B cell (primary cell): Measurements from ENCODE around the gene SCPEP1. TPM values are rescaled to one million over a fixed set of nuclear protein-coding genes. Genes with fewer than 3 reads are reported as not detected.

ENCODE experiments used
- ATAC-seq: fragments of 200-7000 bp; cut with Tn5 transposase; one replicate; pipeline ENCODE4 v1.10.0; 2021; ENCODE audit warnings: low read depth, mild to moderate bottlenecking, moderate number of reproducible peaks, moderate library complexity
- CTCF ChIA-PET: fragments of 350-600 bp; sonication (Branson Sonifier 250); formaldehyde crosslinking; loops from one replicate; lab custom pipeline; 2021; ENCODE audit warnings: antibody characterized with exemption, inconsistent platforms; lab: Charles Lee
- POLR2A ChIA-PET: fragments of 350-600 bp; sonication (Branson Sonifier 250); formaldehyde crosslinking; loops from one replicate; lab custom pipeline; 2021; ENCODE audit warnings: antibody characterized with exemption; lab: Charles Lee
- DNase-seq: peaks from one replicate; pipeline ENCODE4 v3.0.0; 2013
- H2AFZ ChIP-seq: 2 replicates; pipeline ENCODE4 v1.6.1; 2012; ENCODE audit warnings: mild to moderate bottlenecking, low read depth, low read length; ENCODE audit not compliant: insufficient read depth, poor library complexity, severe bottlenecking
- H3K27ac ChIP-seq, 2 donors: 1 replicate in 1 of 2; 2 replicates in 1 of 2; pipeline ENCODE4 v1.5.1; 2012 to 2013; ENCODE audit warnings: low read length in 2 of 2, mild to moderate bottlenecking in 2 of 2, moderate library complexity in 1 of 2
- H3K27me3 ChIP-seq, 4 experiments: fragments of 200-600 bp in 1 of 4; sonication (generic) in 1 of 4; replicated peaks in 1 of 4; 1 replicate in 2 of 4; 2 replicates in 2 of 4; pipeline versions ENCODE4 v1.6.1 to v1.7.0; 2013 to 2016; ENCODE audit warnings: low read length in 3 of 4, mild to moderate bottlenecking in 2 of 4, mixed read lengths in 1 of 4, moderate library complexity in 1 of 4; ENCODE audit not compliant: insufficient read depth in 4 of 4, control insufficient read depth in 3 of 4; ENCODE audit errors: control extremely low read depth in 1 of 4
- H3K36me3 ChIP-seq, 2 experiments: replicated peaks in 1 of 2; 1 replicate in 1 of 2; 2 replicates in 1 of 2; pipeline versions ENCODE4 v1.6.1 to v1.7.1; 2013; ENCODE audit warnings: low read length in 1 of 2; ENCODE audit not compliant: insufficient read depth in 2 of 2, control insufficient read depth in 1 of 2; ENCODE audit errors: control extremely low read depth in 1 of 2, extremely low read depth in 1 of 2
- H3K4me1 ChIP-seq, 2 donors: fragments of 200-600 bp in 1 of 2; sonication (generic) in 1 of 2; 1 replicate in 1 of 2; 2 replicates in 1 of 2; pipeline versions ENCODE4 v1.5.1 to v1.6.1; 2013 to 2017; ENCODE audit warnings: low read length in 2 of 2; ENCODE audit not compliant: control insufficient read depth in 2 of 2, insufficient read depth in 2 of 2
- H3K4me2 ChIP-seq: replicated peaks from 2 replicates; pipeline ENCODE3; 2012; ENCODE audit warnings: mild to moderate bottlenecking, low read depth, low read length; ENCODE audit not compliant: poor library complexity, severe bottlenecking
- H3K4me3 ChIP-seq, 5 experiments: fragments of 200-600 bp in 1 of 5; sonication (generic) in 1 of 5; 1 replicate in 3 of 5; 2 replicates in 2 of 5; pipeline versions ENCODE4 v1.5.1 to v1.7.0; 2011 to 2016; ENCODE audit warnings: low read length in 4 of 5, mild to moderate bottlenecking in 4 of 5, low read depth in 2 of 5, control low read depth in 1 of 5, moderate library complexity in 1 of 5; ENCODE audit not compliant: insufficient read depth in 1 of 5; ENCODE audit errors: control extremely low read depth in 1 of 5, extremely low read depth in 1 of 5
- H3K79me2 ChIP-seq: fragments of 200-600 bp; sonication (generic); one replicate; pipeline ENCODE4 v1.6.0; 2016; ENCODE audit warnings: low read length; ENCODE audit not compliant: control insufficient read depth, insufficient read depth
- H3K9ac ChIP-seq: fragments of 200-600 bp; sonication (generic); 2 replicates; pipeline ENCODE4 v1.6.1; 2017; ENCODE audit warnings: mild to moderate bottlenecking, low read length, moderate library complexity
- H3K9me3 ChIP-seq, 3 donors: one replicate each; pipeline versions ENCODE4 v1.6.1 to v1.7.1; 2013; ENCODE audit warnings: low read length in 2 of 3; ENCODE audit not compliant: control insufficient read depth in 2 of 3, insufficient read depth in 1 of 3; ENCODE audit errors: control extremely low read depth in 1 of 3
- H4K20me1 ChIP-seq: 2 replicates; pipeline ENCODE4 v1.6.0; 2012; ENCODE audit warnings: mild to moderate bottlenecking, low read length; ENCODE audit not compliant: insufficient read depth, control insufficient read depth, poor library complexity, severe bottlenecking
- H3K27ac Mint-ChIP-seq: one replicate; pipeline ENCODE4 v1.8.0; 2021; ENCODE audit warnings: mixed read lengths
- H3K27me3 Mint-ChIP-seq: one replicate; pipeline ENCODE4 v1.8.0; 2021; ENCODE audit warnings: mixed read lengths
- H3K4me1 Mint-ChIP-seq: one replicate; pipeline ENCODE4 v1.8.0; 2021; ENCODE audit warnings: mixed read lengths
- H3K4me3 Mint-ChIP-seq: one replicate; pipeline ENCODE4 v1.8.0; 2021; ENCODE audit warnings: mixed read lengths
- H3K9me3 Mint-ChIP-seq: one replicate; pipeline ENCODE4 v1.8.0; 2022; ENCODE audit warnings: mixed read lengths; ENCODE audit not compliant: insufficient read depth
- EZH2 ChIP-seq: IDR thresholded peaks from 2 replicates; pipeline ENCODE4 v1.6.1; 2012; ENCODE audit warnings: borderline replicate concordance, low read depth, mild to moderate bottlenecking, moderate library complexity, low read length; ENCODE audit not compliant: insufficient read depth, poor library complexity, severe bottlenecking
- WGBS: methylation state at CpG from one replicate; pipeline ENCODE4 v1.1.5; 2013; ENCODE audit warnings: missing lambda C conversion rate; ENCODE audit not compliant: insufficient coverage; 5-methylcytosine and 5-hydroxymethylcytosine counted together
- intact Hi-C: fragments of 100-400 bp; cut with micrococcal nuclease; formaldehyde crosslinking; loops from one replicate; pipeline ENCODE4 v1.10.0; 2022
- polyA plus RNA-seq: library from polyadenylated mRNA; depleted of rRNA; stranded (reverse); fragments of >200 nt; gene quantifications from 2 replicates; pipeline ENCODE4 v1.2.3, GENCODE V29; 2012
- total RNA-seq, 2 donors: library from RNA; stranded (reverse); fragments of 120-200 nt in 1 of 2; gene quantifications; 1 replicate in 1 of 2; 2 replicates in 1 of 2; pipeline versions ENCODE4 v1.2.3 to v1.2.4, GENCODE V29; 2013 to 2022
- TF ChIP-seq, protein P1 (sequence below): fragments of 200-600 bp; IDR thresholded peaks from one replicate; pipeline ENCODE4 v1.8.0; 2022; ENCODE audit warnings: antibody characterized with exemption, mild to moderate bottlenecking

SCPEP1 gene
- total and polyA plus RNA-seq, 2 donors (not counting 1 experiment from before 2014, with no cell fraction given), result 66.6 to 121 TPM

DNA sequence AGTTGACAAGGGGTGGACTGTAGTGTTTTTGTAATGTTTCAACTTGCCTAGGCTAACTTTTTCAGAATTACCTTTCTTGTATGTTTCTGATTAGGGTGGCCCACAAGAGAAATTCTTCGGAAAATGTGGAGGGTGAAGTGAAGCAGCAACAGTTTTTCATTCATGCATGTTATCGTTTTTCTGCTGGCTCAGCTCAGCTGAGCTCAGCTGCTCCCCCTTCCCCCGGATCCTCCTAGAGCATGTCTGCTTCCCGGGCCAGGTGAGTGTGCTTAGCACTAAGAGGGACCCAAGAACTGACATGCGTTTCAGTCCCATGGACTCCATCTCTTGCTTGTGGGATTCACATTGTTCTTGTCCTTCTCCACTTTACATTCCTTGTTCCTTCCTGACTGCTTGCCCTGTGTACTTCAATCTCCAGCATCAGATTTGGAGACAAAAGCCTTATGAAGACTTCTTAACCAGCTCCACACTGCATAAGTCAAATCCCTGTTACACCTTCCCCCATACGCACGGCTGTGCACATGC is 33.6 kb downstream of the SCPEP1 start:
- Histone ChIP-seq H2AFZ (no peak overlapping the region), H3K4me3 (no peak overlapping the region), H3K36me3 (no peaks in the 10 kb centered on the region), H3K4me2 (no peak overlapping the region), H3K27ac (no peak overlapping the region), H3K27me3 (no peaks in the 10 kb centered on the region), H3K9ac (no peak overlapping the region), H3K4me1 (peaks cover 7 to 8% of the 10 kb centered on the region in 2 donors), H4K20me1 (no peaks in the 10 kb centered on the region), H3K79me2 (no peaks in the 10 kb centered on the region), H3K9me3 (no peaks in the 10 kb centered on the region)
- intact Hi-C loops, result no loop called here
- DNase-seq (no peak), ATAC-seq (no peak)
- ChIA-PET POLR2A (interaction anchor here (0.6 to 0.7 kb wide), 2 partner anchors 13 to 808 kb away, joined by 3 to 6 read pairs; no protein-coding TSS in a partner anchor), CTCF (interaction anchor here (0.9 to 3.4 kb wide), 3 partner anchors 10 to 35 kb away, joined by 3 to 13 read pairs (median 4); partner anchors contain the start of gene SCPEP1)
- Mint-ChIP-seq H3K9me3 (no peaks in the 10 kb centered on the region), H3K4me3 (no peak overlapping the region), H3K27ac (no peak overlapping the region), H3K27me3 (no peaks in the 10 kb centered on the region), H3K4me1 (peaks cover 26% of the 10 kb centered on the region)
- 82% methylated on average over 5 of the region's 7 CpGs for WGBS
- no peak for TF ChIP-seq EZH2
- TF ChIP-seq, protein P1, sequence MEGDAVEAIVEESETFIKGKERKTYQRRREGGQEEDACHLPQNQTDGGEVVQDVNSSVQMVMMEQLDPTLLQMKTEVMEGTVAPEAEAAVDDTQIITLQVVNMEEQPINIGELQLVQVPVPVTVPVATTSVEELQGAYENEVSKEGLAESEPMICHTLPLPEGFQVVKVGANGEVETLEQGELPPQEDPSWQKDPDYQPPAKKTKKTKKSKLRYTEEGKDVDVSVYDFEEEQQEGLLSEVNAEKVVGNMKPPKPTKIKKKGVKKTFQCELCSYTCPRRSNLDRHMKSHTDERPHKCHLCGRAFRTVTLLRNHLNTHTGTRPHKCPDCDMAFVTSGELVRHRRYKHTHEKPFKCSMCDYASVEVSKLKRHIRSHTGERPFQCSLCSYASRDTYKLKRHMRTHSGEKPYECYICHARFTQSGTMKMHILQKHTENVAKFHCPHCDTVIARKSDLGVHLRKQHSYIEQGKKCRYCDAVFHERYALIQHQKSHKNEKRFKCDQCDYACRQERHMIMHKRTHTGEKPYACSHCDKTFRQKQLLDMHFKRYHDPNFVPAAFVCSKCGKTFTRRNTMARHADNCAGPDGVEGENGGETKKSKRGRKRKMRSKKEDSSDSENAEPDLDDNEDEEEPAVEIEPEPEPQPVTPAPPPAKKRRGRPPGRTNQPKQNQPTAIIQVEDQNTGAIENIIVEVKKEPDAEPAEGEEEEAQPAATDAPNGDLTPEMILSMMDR, result no peak

DNA sequence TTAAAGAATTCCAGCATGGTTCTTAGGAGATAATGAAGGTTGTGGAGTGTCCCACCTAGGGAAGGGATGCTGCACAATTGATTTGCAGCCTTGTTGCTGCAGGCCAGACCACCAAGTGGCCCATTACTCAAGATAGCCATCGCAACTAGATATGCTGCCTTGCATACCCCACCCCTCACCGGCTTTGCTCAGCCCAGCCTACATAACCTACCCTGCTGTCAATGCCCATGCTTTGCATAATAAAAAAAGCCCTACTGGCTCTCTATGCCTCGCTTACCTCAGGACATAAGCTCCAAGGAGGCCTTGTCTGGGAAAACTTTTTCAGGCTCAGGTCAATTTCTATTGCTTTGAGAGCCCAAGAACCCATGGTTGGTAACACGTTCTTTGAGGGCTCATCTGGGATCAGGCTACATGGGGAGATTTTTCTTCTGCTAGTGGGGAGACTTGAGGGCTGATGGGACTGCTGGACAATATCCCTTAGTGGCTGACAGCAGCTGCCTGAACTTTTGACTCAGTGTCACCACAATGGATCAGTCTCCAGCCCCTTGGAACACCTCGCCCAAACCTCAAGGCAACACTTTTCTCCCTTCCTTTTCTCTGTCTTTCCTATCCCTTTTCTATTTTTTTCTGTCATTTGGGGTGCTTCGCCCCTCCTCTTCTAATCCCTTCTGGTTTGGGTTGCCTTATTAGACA is 38.3 kb downstream of the SCPEP1 start:
- ChIA-PET POLR2A (no interaction called here), CTCF (interaction anchor here (0.6 kb wide), 1 partner anchor 729 kb away, joined by 3 read pairs; the partner anchor contains the start of gene CCDC182)
- H2AFZ ChIP-seq, result no peak overlapping the region
- H3K9me3 ChIP-seq, result no peaks in the 10 kb centered on the region
- Mint-ChIP-seq H3K4me1 (peaks cover 4% of the 10 kb centered on the region), H3K4me3 (no peak overlapping the region), H3K9me3 (no peaks in the 10 kb centered on the region), H3K27me3 (peaks cover 4% of the 10 kb centered on the region), H3K27ac (no peak overlapping the region)
- intact Hi-C loops, result no loop called here
- no peak overlapping the region for H3K4me3 ChIP-seq
- TF ChIP-seq EZH2, result no peak
- TF ChIP-seq, protein P1, result no peak
- H3K79me2 ChIP-seq, result no peaks in the 10 kb centered on the region
- H3K4me1 ChIP-seq, result no peaks in the 10 kb centered on the region
- H3K4me2 ChIP-seq, result no peak overlapping the region
- H3K27me3 ChIP-seq, result peaks cover 0 to 2% (median 0%) of the 10 kb centered on the region in 4 experiments
- H4K20me1 ChIP-seq, result no peaks in the 10 kb centered on the region
- ATAC-seq (no peak), DNase-seq (no peak)
- 89% methylated on average over 5 of the region's 6 CpGs for WGBS
- no peak overlapping the region for H3K27ac ChIP-seq
- no peaks in the 10 kb centered on the region for H3K36me3 ChIP-seq
- H3K9ac ChIP-seq, result no peak overlapping the region
